GM10266 (cell line): ENCODE results near the gene ADGRG1.

Experiments used
- DNase-seq: peaks from one replicate; pipeline ENCODE4 v3.0.0; 2012; ENCODE audit errors: extremely low spot score
- CTCF ChIP-seq: IDR thresholded peaks from 2 replicates; pipeline ENCODE4 v1.5.1; 2012; ENCODE audit warnings: mild to moderate bottlenecking, low read depth; ENCODE audit not compliant: control insufficient read depth, insufficient read depth; ENCODE audit errors: missing control alignments

The ADGRG1 gene

GRCh38 chr16:57621521-57622271 lies 6.7 kb upstream of the ADGRG1 start:
- DNase-seq = no peak
- TF ChIP-seq CTCF = no peak

GRCh38 chr16:57622361-57623250 lies 5.8 kb upstream of the ADGRG1 start:
- no peak for DNase-seq
- TF ChIP-seq CTCF = no peak

GRCh38 chr16:57623251-57624043 lies 5.0 kb upstream of the ADGRG1 start:
- TF ChIP-seq CTCF = no peak
- no peak for DNase-seq

- no peak for DNase-seq
- no peak for TF ChIP-seq CTCF
Measured at GRCh38 chr16:57624044-57624688, 4.3 kb upstream of the ADGRG1 start.

GRCh38 chr16:57624806-57625500 lies 3.5 kb upstream of the ADGRG1 start:
- DNase-seq = no peak
- TF ChIP-seq CTCF = no peak

- TF ChIP-seq CTCF = no peak
- no peak for DNase-seq
Measured at GRCh38 chr16:57626420-57627170, 1.8 kb upstream of the ADGRG1 start.
